ENCODE measurements around the gene C5AR1.
"Not testable (repeated sequence)": the region's sequence is repeated elsewhere in the genome, so short reads cannot be mapped to it uniquely, and the experiment has no call there.

The C5AR1 gene

DNA sequence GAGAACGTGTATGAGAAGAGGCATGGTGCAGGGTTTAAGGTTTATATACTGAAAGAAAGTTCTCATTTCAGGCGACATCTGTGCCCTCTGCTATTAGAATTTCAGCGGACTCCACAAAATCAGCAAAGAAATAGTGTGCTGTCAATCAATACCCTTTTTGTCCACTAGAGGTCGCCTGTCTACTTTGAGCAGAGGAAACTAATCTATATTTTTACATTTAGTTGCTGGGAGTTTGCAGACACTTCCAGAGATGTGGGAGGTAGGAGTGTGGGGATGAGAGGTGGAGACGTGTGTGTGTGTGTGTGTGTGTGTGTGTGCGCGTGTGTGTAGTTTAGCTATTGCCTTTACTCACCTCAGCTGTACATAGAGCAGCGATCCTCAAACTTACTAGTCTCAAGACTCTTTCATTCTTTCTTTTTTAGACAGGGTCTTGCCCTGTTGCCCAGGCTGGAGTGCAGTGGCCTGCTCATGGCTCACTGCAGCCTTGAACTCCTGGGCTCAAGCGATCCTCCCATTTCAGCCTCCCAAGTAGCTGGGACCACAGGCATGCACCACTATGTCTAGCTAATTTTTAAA is 25.2 kb upstream of the C5AR1 start:
- no peak for DNase-seq (ENCODE audit: low read depth in 2 of 2)

DNA sequence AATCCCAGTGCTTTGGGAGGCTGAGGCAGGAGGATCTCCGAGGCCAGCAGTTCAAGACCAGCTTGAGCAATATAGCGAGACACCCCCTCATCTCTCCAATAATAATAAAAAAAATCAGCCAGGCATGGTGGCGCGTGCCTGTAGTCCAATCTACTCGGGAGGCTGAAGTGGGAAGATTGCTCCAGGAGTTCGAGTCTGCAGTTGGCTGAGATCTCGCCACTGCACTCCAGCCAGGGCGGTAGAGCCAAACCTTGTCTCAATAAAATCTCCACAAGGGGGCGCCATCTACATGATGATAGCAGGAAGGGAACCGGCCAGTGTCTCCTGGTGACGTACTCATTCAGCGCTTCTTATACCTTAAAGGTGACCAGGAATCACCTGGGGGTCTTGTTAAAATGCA is 13.6 kb upstream of the C5AR1 start:
- DNase-seq (ENCODE audit: low read depth in 2 of 2) = peak; percentile 43 to 58

DNA sequence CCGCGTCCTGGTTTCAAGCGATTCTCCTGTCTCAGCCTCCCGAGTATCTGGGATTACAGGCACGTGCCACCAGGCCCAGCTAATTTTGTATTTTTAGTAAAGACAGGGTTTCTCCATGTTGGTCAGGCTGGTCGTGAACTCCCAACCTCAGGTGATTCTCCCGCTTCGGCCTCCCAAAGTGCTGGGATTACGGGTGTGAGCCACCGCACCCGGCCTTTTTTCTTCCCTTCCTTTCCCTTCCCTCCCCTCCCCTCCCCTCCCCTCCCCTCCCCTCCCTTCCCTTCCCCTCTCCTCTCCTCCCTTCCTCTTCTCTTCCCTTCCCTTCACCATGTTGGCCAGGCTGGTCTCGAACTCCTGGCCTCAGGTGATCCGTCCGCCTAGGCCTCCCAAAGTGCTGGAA is 8.8 kb upstream of the C5AR1 start:
- not testable (repeated sequence) for DNase-seq (ENCODE audit: low read depth in 2 of 2)

DNA sequence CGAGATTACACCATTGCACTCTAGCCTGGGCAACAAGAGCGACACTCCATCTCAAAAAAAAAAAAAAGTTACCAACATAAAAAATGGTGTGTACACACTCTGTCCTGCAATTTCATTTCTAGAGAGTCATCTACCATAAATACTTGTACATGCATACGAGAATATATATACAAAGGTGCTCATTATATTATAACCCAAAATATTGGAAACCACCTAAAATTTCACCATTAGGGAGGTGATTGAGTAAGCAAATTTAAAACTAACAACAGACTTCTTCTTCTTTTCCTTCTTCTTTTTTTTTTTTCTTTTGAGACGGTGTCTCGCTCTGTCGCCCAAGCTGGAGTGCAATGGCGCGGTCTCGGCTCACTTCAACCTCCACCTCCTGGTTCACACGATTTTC is 7.4 kb upstream of the C5AR1 start:
- no peak for DNase-seq (ENCODE audit: low read depth in 2 of 2)

DNA sequence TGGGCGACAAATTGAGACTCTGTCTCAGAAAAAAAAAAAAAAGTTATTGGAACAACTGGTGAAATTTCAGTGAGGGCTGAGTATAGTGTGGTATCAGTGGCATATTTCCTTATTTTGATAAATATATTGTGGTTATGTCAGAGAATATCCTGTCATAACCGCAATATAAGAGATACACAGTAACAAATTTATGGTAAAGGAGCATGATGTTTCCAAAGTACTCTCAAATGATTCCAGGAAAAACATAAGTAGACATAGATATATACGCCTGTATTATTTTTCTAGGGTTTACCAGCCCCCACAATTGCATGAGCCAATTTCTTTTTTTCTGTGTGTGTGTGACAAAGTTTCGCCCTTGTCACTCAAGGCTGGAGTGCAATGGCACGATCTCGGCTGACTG is 5.7 kb upstream of the C5AR1 start:
- no peak for DNase-seq (ENCODE audit: low read depth in 2 of 2)

DNA sequence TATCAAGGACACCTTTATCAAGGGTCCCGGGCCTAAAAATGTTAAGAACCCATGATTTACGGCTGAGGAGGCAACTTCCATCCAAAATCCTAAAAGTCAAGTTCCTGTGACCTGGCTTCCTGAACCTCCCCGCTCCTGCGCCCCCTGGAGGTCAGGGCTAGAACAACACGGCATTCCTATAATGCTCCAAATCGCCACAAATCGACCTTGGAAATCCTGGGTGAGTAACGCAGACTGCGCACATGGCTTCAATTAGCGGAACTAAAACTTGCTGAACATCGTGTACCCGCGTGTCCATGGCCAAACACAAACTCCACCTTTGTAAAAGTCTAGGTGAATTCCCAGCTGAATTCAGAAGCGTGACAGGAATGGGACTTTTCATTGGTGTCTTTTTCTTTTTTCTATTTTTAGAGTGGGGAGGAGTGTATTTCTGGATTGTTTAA is 4.3 kb upstream of the C5AR1 start:
- DNase-seq (ENCODE audit: low read depth in 2 of 2) = peak in 1 of 2 donors; percentile 41

DNA sequence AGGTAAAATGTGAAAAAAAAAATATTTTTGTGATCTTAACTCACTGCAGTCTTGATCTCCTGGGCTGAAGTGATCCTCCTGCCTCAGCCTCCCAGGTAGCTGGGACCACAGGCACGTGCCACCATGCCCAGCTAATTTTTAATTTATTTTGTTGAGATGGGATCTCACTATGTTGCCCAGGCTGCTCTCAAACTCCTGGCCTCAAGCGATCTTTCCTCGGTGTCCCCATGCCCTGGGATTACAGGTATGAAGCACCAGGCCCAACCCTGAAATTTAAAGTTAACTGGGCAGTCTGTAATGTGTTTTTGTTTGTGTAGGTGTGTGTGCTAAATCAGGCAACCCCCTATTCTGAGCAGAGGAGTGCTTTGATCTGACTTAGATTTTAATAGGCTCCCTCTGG is 3.4 kb upstream of the C5AR1 start:
- DNase-seq (ENCODE audit: low read depth in 2 of 2) = no peak

DNA sequence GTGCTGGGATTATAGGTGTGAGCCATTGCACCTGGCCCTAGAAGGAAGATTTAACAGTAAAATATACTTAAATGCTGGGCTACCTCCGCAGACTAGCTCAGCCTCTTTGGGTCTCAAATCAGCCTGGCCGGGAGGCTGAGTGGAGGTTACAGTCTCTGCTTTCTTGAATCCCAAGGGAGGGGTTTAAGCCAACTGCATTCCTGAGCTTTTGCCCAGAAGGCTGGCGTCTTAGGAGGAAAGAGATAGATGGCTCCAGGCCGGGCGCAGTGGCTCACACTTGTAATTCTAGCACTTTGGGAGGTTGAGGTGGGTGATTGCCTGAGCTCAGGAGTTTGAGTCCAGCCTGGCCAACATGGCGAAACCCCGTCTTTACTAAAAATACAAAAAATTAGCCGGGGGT is 623 bp upstream of the C5AR1 start:
- no peak for DNase-seq (ENCODE audit: low read depth in 2 of 2)

DNA sequence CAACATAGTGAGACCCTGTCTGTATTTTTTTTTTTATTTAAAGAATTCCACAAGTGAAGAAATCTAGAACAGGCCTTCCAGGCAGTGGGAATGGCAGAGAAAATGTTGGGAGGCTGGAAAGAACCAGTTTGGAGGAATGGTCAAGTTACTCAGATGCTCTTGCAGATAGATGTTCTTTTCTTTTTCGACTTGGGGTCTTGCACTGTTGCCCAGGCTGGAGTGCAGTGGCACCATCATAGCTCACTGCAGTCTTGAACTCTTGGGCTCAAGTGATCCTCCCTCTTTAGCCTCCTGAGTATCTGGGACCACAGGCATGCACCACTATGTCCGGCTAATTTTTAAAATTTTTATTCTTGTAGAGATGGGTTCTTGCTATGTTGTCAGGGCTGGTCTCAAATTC is 662 bp downstream of the C5AR1 start:
- no peak for DNase-seq (ENCODE audit: low read depth in 2 of 2)

DNA sequence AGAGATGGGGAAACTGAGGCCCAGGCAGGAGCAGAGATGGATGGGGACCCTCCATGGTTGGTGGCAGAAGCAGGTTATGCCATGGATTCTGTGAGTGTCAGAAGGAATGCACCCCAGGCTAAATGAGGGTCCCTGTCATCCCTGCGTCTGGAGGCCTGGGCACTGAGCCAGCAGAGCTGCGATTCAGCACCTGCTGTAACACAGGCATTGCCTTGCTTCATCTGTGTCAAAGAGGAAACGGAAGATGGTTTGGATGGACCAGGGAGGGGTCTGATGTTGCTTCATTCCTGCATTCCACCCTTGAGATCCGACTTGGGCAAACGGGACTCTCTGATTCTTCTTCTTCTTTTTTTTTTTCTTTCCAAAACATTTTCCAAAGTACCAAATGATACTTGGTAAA is 1.2 kb downstream of the C5AR1 start:
- DNase-seq (ENCODE audit: low read depth in 2 of 2) = no peak

DNA sequence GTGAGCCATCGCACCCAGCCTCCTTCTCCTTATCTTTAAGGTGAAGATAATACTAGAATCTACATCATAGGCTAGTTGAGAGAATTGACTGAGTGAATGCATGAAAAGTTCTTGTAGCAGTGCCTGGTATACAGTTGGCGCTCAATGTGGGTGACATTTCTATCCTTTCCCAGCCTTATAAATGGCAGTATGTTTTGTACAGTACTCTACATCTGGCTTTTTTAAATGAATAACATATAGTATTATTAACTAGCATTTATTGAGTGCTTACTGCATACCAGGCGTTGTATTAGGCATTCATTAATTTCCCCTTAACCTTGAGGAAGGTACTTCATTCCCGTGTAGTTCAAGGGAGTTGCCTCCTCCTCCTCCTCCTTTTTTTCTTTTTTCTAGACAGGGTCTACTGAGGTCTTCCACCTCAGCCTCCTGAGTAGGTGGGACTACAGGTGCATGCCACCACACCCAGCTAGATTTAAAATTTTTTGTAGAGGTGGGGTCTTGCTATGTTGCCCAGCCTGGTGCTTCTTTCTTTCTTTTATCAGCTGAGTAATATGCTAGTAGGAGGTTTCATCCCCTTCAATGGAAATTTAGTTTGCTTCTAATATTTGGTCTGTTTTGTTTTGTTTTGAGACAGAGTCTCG is 2.8 kb downstream of the C5AR1 start:
- no peak for DNase-seq (ENCODE audit: low read depth in 2 of 2)

DNA sequence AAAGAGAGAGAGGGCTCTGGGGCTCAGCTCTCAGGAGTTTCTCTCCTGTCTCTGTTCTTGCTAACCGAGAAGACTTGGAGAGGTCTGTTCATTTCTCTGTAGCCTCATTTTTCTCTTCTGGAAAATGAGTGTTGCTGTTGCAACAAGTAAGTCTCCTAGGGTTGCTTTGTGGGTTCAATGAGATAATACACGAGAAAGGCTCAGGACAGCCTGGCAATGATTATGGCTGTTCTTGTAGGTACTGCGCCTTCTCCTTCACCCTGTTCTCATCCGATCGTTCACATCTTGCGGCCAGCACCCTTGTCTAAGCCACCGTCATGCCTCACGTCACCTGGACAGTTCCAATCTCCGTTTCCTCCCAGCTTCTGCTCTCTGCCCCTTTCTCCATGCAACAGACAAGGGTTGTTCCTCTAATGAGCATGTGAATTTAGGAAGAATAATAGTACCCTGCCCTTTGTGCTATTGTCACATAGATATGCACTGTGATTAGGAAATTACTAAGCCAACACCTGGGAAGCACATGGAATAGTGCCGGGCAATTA is 4.2 kb downstream of the C5AR1 start:
- no peak for DNase-seq (ENCODE audit: low read depth in 2 of 2)

DNA sequence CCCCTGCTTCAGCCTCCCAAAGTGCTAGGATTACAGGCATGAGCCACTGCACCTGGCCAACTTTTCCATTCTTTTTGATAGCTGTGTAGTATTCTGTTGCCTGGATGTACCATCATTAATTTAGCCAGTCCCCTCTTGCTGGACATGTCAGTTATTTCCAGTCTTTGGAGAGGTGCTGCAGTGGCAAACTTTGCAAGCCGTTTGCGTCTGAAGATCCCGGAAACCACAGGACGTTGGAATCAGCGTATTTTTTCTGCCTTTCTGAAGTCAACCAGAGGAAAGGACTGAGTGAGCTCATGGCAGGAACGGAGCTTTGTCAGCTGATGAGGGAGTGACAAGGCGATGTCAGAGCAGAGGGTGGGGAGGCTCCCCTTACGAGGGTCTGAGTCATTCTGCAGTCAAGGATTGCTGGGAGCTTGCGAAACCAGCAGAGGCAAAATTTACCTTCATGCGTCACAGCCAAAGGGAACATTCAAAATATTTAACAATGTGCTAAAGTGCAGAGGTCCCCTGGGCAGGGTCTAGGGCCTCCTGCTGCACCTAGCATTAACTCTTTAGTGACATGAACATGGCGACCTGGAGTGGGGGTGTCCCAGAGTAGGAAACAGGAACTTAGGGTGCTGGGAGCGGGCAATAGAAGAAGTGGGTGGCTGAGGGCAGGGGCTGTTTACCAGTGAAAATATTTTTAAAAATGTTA is 5.6 kb downstream of the C5AR1 start:
- DNase-seq (ENCODE audit: low read depth in 2 of 2) = no peak

DNA sequence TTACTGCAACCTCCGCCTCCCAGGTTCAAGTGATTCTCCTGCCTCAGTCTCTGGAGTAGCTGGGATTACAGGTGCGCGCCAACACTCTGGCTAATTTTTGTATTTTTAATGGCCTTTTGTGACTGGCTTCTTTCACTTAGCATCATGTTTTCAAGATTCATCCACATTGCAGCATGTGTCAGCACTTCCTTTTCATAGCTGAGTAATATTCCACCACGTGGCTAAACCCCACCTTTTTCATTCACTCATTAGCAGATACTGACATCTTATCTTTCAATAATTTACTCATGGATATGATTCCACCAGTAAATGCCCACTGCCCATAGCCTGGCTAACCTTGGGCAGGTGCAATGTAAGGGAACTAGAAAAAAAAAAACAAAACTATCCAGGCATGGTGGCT is 6.9 kb downstream of the C5AR1 start:
- no peak for DNase-seq (ENCODE audit: low read depth in 2 of 2)

DNA sequence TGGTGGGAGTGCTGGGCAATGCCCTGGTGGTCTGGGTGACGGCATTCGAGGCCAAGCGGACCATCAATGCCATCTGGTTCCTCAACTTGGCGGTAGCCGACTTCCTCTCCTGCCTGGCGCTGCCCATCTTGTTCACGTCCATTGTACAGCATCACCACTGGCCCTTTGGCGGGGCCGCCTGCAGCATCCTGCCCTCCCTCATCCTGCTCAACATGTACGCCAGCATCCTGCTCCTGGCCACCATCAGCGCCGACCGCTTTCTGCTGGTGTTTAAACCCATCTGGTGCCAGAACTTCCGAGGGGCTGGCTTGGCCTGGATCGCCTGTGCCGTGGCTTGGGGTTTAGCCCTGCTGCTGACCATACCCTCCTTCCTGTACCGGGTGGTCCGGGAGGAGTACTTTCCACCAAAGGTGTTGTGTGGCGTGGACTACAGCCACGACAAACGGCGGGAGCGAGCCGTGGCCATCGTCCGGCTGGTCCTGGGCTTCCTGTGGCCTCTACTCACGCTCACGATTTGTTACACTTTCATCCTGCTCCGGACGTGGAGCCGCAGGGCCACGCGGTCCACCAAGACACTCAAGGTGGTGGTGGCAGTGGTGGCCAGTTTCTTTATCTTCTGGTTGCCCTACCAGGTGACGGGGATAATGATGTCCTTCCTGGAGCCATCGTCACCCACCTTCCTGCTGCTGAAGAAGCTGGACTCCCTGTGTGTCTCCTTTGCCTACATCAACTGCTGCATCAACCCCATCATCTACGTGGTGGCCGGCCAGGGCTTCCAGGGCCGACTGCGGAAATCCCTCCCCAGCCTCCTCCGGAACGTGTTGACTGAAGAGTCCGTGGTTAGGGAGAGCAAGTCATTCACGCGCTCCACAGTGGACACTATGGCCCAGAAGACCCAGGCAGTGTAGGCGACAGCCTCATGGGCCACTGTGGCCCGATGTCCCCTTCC is 10.5 kb downstream of the C5AR1 start:
- no peak for DNase-seq (ENCODE audit: low read depth in 2 of 2)

DNA sequence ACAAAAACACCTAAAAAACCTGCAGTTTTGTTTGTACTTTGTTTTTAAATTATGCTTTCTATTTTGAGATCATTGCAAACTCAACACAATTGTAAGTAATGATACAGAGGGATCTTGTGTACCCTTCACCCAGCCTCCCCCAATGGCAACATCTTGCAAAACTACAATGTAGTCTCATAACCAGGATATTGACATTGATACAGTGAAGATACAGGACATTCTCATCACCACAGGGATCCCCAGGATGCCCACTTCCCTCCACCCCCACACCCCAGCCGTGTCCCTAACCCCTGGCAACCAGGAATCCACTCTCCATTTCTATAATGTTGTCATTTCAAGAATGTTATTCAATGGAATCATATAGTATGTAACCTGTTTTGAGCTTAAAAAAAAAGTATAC is 12.0 kb downstream of the C5AR1 start:
- DNase-seq (ENCODE audit: low read depth in 2 of 2) = no peak

DNA sequence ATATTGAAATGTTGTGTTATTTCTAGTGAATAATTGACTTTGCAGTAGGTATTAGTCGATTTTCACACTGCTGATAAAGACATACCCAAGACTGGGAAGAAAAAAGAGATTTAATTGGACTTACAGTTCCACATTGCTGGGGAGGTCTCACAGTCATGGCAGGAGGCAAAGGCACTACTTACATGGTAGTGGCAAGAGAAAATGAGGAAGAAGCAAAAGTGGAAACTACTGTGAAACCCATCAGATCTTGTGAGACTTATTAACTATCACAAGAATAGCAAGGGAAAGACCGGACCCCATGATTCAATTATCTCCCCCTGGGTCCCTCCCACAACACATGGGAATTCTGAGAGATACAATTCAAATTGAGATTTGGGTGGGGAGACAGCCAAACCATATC is 12.4 kb downstream of the C5AR1 start:
- no peak for DNase-seq (ENCODE audit: low read depth in 2 of 2)

DNA sequence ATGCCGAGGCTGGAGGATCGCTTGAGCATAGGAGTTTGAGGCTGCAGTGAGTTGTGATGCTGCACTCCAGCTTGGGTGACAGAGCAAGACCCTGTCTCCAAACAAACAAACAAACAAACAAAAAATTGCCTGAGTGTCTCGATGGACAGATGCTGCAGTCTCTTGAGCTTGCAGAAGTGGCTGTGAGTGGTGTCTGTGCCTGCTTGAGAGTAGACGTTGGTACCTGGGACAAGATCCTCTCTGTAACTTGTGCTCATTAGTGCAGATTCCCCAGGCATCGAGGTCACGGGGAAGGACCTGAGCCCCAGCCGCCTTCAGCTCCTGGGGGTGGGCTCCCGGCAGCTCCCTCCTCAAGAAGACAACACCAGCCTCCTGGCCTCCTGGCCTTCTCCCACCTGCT is 13.7 kb downstream of the C5AR1 start:
- no peak for DNase-seq (ENCODE audit: low read depth in 2 of 2)

DNA sequence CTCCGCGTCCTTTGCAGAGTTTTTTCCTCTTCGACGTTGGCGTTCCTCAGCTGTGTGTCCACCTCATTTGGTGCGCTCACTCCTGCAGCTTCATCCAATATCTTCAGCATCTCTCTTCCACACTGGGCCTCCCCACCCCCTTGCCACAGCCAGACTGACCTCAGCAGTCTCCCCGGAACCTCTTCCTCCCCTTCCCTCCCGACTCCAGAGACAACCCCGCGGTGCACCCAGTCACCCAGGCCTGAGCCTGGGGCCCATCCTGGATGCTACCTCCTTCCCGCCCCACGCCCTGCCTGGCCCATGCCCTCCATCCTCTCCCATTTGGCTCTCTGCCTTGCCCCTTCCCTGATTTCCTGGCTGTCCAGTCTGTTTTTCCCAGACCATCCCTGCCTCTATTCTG is 14.2 kb downstream of the C5AR1 start:
- DNase-seq (ENCODE audit: low read depth in 2 of 2) = no peak

DNA sequence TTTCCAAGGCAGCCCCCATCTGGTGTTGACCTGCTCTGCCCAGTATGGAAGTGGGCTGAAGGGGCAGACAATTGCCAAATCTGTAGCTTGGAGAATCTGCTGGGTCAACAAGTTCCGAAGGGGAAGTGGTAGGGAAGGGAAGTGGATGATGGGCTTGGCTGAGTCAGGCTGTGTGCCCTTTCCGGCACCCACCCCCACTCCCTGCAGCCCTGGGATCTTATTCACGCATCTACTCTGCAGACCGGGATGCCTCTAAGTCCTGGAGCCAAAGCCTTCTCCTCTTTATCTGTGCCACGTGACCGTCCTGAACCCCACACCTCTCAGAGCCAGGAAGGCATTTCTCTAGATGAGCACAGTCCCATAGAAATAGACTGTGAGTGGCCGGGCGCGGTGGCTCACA is 14.8 kb downstream of the C5AR1 start:
- DNase-seq (ENCODE audit: low read depth in 2 of 2) = no peak

DNA sequence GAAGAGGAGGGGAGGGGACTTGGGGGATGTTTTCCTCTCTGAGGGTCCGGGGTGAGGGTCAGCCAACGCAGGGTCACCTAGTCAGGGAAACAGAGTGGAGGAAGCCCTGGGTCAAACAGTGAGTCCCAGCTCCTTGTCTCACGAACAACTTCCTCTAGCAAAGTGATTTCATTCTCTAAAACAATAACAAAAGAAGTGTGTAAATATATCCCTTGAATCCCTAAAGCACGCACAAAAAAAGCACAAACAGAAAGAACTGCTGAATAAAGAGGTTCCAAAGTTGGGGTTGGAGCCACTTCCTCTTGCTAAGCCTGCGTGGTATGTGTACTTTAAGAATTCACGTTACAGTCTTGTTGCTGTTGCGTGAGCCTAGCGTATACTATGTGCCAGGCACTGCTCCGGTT is 20.8 kb downstream of the C5AR1 start:
- DNase-seq (ENCODE audit: low read depth in 2 of 2) = no peak

DNA sequence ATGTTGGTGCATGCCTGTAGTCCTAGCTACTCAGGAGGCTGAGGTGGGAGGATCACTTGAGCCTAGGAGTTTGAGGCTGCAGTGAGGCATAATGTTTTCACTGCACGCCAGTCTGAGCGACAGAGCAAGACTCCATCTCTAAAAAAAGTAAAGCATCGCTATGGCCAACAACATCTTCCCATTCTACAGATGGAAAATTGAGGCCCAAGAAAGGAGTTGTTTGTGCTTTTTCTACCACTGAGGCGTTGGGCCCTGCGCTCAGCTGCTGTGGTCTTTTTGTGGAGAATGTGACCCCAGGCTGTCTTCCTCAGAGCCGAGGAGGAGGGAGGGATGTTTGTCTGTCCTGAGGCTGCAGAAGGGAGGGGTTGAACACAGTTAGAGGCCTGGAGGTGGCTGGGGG is 21.8 kb downstream of the C5AR1 start:
- DNase-seq (ENCODE audit: low read depth in 2 of 2) = no peak

All from stimulated activated CD4-positive, alpha-beta T cell treated with anti-CD3 and anti-CD28 coated beads, Interleukin-1b, Interleukin-23, amount 100 ng/mL, for 1 hour (primary cell).